PC-9 (cell line): ENCODE measurements around the gene VAV3. TPM values are rescaled to one million over a fixed set of nuclear protein-coding genes. Genes with fewer than 3 reads are reported as not detected.

Source experiments
- BruUV-seq: library from RNA; stranded (reverse); fragments of 400-500 nt; replicated peaks from 2 replicates; lab custom pipeline; 2021; lab: Mats Ljungman, UMichigan
- CTCF ChIA-PET: fragments of 300-600 bp; sonication (Branson Sonifier 250); formaldehyde crosslinking; loops from one replicate; lab custom pipeline; 2022; ENCODE audit warnings: antibody characterized with exemption; lab: Charles Lee
- POLR2A ChIA-PET: fragments of 300-600 bp; sonication (Branson Sonifier 250); formaldehyde crosslinking; loops from one replicate; lab custom pipeline; 2022; ENCODE audit warnings: antibody characterized with exemption; ENCODE audit not compliant: unreplicated experiment; lab: Charles Lee
- DNase-seq, 2 experiments: peaks; one replicate each; pipeline versions ENCODE4 v3.0.0 to v3.0.0-alpha.2; 2015 to 2022; ENCODE audit warnings: mixed read lengths in 1 of 2
- H2AFZ ChIP-seq: fragments of 200-600 bp; sonication (generic); 2 replicates; pipeline ENCODE4 v1.8.1; 2017; ENCODE audit warnings: antibody characterized with exemption
- H3F3A ChIP-seq: fragments of 200-600 bp; sonication (generic); 2 replicates; pipeline ENCODE4 v1.8.1; 2017; ENCODE audit warnings: antibody characterized with exemption, mild to moderate bottlenecking, low read depth; ENCODE audit not compliant: insufficient read depth
- H3K27ac ChIP-seq: fragments of 200-600 bp; sonication (generic); 2 replicates; pipeline ENCODE4 v1.6.1; 2016; ENCODE audit warnings: mixed run types
- H3K27me3 ChIP-seq: fragments of 200-600 bp; sonication (generic); 2 replicates; pipeline ENCODE4 v1.6.1; 2016; ENCODE audit warnings: low read depth, mixed run types; ENCODE audit not compliant: insufficient read depth
- H3K36me3 ChIP-seq: fragments of 200-600 bp; sonication (generic); 2 replicates; pipeline ENCODE4 v1.6.1; 2016; ENCODE audit warnings: low read depth, mixed run types
- H3K4me1 ChIP-seq: fragments of 200-600 bp; sonication (generic); replicated peaks from 2 replicates; pipeline ENCODE4 v1.6.1; 2016; ENCODE audit warnings: mixed run types; ENCODE audit not compliant: insufficient read depth
- H3K4me2 ChIP-seq: fragments of 200-600 bp; sonication (generic); 2 replicates; pipeline ENCODE4 v1.6.1; 2017; ENCODE audit warnings: mixed run types
- H3K4me3 ChIP-seq: fragments of 200-600 bp; sonication (generic); 2 replicates; pipeline ENCODE4 v1.6.1; 2016; ENCODE audit warnings: mixed run types
- H3K79me2 ChIP-seq: fragments of 200-600 bp; sonication (generic); 2 replicates; pipeline ENCODE4 v1.6.1; 2017; ENCODE audit warnings: low read depth, mixed run types
- H3K9me2 ChIP-seq: fragments of 200-600 bp; sonication (generic); 2 replicates; pipeline ENCODE4 v1.8.1; 2017; ENCODE audit warnings: mild to moderate bottlenecking; ENCODE audit not compliant: insufficient read depth
- H3K9me3 ChIP-seq: fragments of 200-600 bp; sonication (generic); 2 replicates; pipeline ENCODE4 v1.8.1; 2016; ENCODE audit warnings: low read depth; ENCODE audit not compliant: insufficient read depth
- H4K20me1 ChIP-seq: fragments of 200-600 bp; sonication (generic); 2 replicates; pipeline ENCODE4 v1.8.1; 2017; ENCODE audit not compliant: insufficient read depth
- EZH2 ChIP-seq: fragments of 200-600 bp; sonication (generic); IDR thresholded peaks from 2 replicates; pipeline ENCODE4 v1.8.0; 2017; ENCODE audit warnings: antibody characterized with exemption, low read depth
- intact Hi-C: fragments of 100-400 bp; cut with micrococcal nuclease; formaldehyde crosslinking; loops from one replicate; pipeline ENCODE4 v1.10.0; 2022; ENCODE audit not compliant: unreplicated experiment
- total RNA-seq: library from RNA; stranded (reverse); gene quantifications from 2 replicates; pipeline ENCODE4 v1.2.3, GENCODE V29; 2021
- TF ChIP-seq, protein P1 (sequence below): fragments of 200-600 bp; sonication (generic); conservative IDR thresholded peaks from 2 replicates; pipeline ENCODE4 v1.6.1; 2017; ENCODE audit warnings: mixed run types, antibody characterized with exemption, mild to moderate bottlenecking, moderate library complexity

The VAV3 gene
- total RNA-seq, 1 experiment from 2014 or later = 1.7 TPM

DNA sequence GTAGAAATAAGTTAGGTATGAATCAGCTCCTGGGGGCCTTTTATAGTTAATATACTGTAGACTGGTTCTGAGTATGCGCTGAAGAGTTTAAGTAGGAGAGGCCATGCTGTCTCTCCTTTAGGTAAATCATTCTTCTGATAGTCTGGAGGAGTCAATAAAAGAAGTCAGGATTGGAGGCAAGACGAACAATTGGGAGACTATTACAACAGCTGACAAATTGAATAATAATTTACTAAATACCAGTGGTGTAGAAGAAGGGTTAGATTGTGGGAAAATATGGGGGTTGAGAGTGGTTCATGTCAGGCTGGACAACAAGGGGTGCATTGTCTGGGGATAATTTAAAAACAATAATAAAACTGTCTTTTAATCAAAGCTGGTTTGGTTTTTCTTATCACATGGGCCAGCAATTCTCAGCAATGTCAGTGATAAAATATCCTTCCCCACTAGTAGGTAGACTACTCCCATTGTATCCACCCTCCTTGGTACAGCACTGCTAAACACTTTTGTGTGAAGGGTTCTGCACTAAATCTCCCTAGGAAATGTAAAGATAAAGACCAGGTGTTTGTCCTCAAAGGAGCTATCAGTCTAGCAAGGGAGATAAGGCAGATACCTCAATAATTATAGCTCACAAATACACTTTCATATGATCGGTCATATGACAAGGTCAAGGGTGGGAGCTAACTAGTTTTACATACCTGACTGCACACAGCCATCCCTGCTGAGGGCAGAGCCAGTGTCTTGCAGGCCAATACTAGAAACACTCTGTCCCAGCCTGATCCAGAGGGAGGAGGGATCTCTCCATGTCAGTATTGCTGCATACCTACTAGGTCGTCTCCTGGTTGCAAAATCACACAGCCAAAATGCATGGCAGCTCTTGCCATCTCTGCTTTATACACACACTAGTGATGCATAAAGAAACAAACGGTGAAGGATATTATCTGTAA is 299.7 kb downstream of the VAV3 start:
- Histone ChIP-seq H3K4me3 (no peak overlapping the region), H3F3A (no peaks in the 10 kb centered on the region), H3K27ac (no peak overlapping the region), H3K4me2 (no peak overlapping the region), H3K4me1 (no peaks in the 10 kb centered on the region), H3K79me2 (no peaks in the 10 kb centered on the region), H3K9me3 (0 out of 2 replicates have a peak, but pooled peaks cover 3% of the 10 kb centered on the region), H3K36me3 (no peaks in the 10 kb centered on the region), H4K20me1 (no peaks in the 10 kb centered on the region), H3K9me2 (no peaks in the 10 kb centered on the region; the same call in 1 of the 2 replicates), H2AFZ (no peak overlapping the region; the same call in 1 of the 2 replicates), H3K27me3 (no peaks in the 10 kb centered on the region)
- ChIA-PET CTCF (no interaction called here), POLR2A (no interaction called here)
- no peak for TF ChIP-seq EZH2
- TF ChIP-seq, protein P1, sequence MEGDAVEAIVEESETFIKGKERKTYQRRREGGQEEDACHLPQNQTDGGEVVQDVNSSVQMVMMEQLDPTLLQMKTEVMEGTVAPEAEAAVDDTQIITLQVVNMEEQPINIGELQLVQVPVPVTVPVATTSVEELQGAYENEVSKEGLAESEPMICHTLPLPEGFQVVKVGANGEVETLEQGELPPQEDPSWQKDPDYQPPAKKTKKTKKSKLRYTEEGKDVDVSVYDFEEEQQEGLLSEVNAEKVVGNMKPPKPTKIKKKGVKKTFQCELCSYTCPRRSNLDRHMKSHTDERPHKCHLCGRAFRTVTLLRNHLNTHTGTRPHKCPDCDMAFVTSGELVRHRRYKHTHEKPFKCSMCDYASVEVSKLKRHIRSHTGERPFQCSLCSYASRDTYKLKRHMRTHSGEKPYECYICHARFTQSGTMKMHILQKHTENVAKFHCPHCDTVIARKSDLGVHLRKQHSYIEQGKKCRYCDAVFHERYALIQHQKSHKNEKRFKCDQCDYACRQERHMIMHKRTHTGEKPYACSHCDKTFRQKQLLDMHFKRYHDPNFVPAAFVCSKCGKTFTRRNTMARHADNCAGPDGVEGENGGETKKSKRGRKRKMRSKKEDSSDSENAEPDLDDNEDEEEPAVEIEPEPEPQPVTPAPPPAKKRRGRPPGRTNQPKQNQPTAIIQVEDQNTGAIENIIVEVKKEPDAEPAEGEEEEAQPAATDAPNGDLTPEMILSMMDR = no peak
- no peak for DNase-seq
- intact Hi-C loops = no loop called here
- no TSS peak for BruUV-seq

DNA sequence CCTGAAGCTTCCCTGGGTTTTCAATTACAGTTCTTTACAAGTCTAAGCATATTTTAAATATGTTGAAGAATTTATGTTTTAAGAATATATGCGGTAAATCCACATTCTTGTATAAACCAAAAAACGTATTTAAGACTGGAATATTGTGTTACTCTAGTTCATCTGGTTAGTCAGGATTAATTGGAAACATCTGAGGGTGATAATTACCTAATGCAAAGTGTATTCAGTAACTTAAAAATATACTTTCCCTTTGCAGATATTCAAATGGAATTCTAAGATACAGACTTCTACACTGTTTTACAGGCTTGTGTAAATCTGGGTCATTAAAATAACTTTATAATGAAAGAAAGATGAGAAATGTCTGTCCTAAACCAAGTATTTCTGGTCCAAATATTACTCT is 302.0 kb downstream of the VAV3 start:
- intact Hi-C loops = no loop called here
- Histone ChIP-seq H3K9me2 (no peaks in the 10 kb centered on the region; the same call in 1 of the 2 replicates), H3K4me3 (no peak overlapping the region), H2AFZ (no peak overlapping the region), H3K4me1 (no peaks in the 10 kb centered on the region), H3K36me3 (no peaks in the 10 kb centered on the region), H3K9me3 (no peaks in the 10 kb centered on the region), H3K27me3 (no peaks in the 10 kb centered on the region), H3K79me2 (no peaks in the 10 kb centered on the region), H3F3A (no peaks in the 10 kb centered on the region), H3K27ac (no peak overlapping the region), H3K4me2 (no peak overlapping the region), H4K20me1 (no peaks in the 10 kb centered on the region)
- no peak for DNase-seq
- no TSS peak for BruUV-seq
- ChIA-PET POLR2A (no interaction called here), CTCF (no interaction called here)
- TF ChIP-seq, protein P1 = no peak
- no peak for TF ChIP-seq EZH2

DNA sequence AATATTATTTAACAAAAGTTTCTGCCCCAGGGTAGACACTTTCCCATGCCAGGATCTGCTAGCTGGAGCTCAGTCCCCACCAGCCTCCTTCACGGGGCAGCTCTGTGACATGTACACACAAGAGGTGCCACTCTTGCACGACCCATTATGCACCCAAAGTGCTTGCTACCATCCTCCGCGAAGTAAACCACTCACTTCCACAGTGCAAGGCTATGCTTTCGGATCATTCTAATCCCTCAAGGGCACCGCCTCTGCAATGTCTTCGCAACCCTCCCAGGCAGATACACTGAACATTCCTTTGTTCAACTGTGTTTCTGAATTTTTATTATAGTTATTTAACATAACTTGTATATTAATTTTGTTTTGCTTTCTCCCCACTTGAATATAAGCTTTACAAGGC is 303.8 kb downstream of the VAV3 start:
- Histone ChIP-seq H4K20me1 (no peaks in the 10 kb centered on the region), H3F3A (no peaks in the 10 kb centered on the region), H2AFZ (no peak overlapping the region), H3K27ac (no peak overlapping the region), H3K9me2 (no peaks in the 10 kb centered on the region; the same call in 1 of the 2 replicates), H3K36me3 (no peaks in the 10 kb centered on the region), H3K4me2 (no peak overlapping the region), H3K79me2 (no peaks in the 10 kb centered on the region), H3K4me1 (no peaks in the 10 kb centered on the region), H3K9me3 (no peaks in the 10 kb centered on the region), H3K27me3 (no peaks in the 10 kb centered on the region), H3K4me3 (no peak overlapping the region)
- DNase-seq = no peak
- ChIA-PET POLR2A (no interaction called here), CTCF (no interaction called here)
- no TSS peak for BruUV-seq
- TF ChIP-seq, protein P1 = no peak
- intact Hi-C loops = no loop called here
